Mammary epithelial cell (primary cell): ENCODE results near the gene ZSWIM4.

Experiments
- CTCF ChIP-seq, 2 donors: IDR thresholded peaks in 1 of 2; conservative IDR thresholded peaks in 1 of 2; 2 replicates each; pipeline ENCODE4 v1.5.1; 2011 to 2012; ENCODE audit warnings: inconsistent platforms in 2 of 2, low read length in 2 of 2, mild to moderate bottlenecking in 2 of 2, control low read depth in 1 of 2, low read depth in 1 of 2; ENCODE audit not compliant: insufficient read depth in 1 of 2; ENCODE audit errors: extremely low read depth in 1 of 2
- EZH2 ChIP-seq: IDR thresholded peaks from 2 replicates; pipeline ENCODE4 v1.6.1; 2012; ENCODE audit warnings: low read length, inconsistent platforms, borderline replicate concordance

- peak in 1 of 2 donors; percentile 12 for TF ChIP-seq CTCF (conservative IDR thresholded peaks at IDR 0.05 in 1 of 2, IDR thresholded peaks at IDR 0.05 in 1 of 2; ENCODE audit: extremely low read depth in 1 of 2, insufficient read depth in 1 of 2, low read depth in 1 of 2, low read length in 2 of 2)
- TF ChIP-seq EZH2 = no peak
Observed at GRCh38 chr19:13761423-13761822, 33.8 kb upstream of the ZSWIM4 start.
